Inflammatory macrophage treated with lipopolysaccharide for 4 hours (primary cell): ENCODE results near the gene SGO2.
"Not testable (repeated sequence)": the region's sequence is repeated elsewhere in the genome, so short reads cannot be mapped to it uniquely, and the experiment has no call there.

Experiments
- DNase-seq: peaks from one replicate; pipeline ENCODE4 v3.0.0-alpha.2; 2020

The SGO2 gene

GRCh38 chr2:200523158-200523557 lies 2.8 kb upstream of the SGO2 start:
- DNase-seq: no peak

DNA sequence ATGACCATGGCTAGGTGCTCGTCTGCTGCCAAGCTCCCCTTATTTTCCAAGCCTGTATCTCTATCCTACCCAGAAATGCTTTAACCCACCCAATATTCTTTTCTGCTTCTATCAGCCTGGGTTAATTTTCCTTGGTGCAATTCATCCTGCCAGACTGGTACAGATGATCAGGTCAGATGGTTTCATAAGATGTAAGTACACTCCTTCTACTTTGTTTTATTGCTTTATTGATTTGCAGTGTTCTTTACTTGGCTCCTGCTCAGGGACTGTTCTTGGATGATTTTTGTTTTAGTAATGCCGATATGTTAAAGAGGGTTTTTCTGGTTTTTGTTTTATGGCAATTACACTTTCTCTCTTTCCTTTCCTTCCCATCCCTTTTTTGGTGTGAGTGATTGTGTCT lies 2.4 kb upstream of the SGO2 start:
- DNase-seq: no peak

GRCh38 chr2:200525066-200525465 lies 941 bp upstream of the SGO2 start:
- DNase-seq: no peak

DNA sequence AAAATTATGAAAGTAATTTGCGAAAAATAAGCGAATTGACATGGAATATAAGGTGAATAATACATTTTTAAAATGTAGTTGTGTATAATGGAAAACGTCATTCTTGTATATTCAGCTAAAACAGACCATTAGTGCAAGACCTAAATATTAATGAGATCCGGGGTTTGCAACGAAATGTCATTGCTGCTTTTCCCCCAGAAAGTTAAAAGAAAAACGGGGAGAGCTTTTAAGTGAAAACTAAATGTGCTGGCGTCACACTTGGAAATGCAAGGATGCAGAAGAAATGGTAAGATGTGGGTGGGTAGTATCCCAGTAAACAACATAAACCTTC lies 491 bp upstream of the SGO2 start:
- DNase-seq: no peak

DNA sequence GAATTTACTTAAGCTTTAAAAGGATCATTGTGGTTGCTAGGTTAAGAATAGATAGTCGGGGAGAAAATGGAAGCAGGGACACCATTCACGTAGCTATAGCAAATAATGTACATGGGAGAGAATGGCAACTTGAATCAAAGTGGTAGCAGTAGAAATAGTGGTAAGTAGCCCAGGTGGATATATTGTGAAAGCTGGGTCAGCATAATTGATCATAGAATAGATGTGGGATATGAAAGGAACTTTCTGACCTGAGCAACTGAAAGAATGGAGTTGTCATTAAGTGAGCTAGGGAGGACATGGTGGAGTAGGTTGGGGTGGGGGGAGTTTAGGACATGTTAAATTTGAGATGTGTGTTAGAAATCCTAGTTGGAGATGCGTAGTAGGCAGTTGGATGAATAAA lies 2.2 kb downstream of the SGO2 start:
- no peak for DNase-seq

DNA sequence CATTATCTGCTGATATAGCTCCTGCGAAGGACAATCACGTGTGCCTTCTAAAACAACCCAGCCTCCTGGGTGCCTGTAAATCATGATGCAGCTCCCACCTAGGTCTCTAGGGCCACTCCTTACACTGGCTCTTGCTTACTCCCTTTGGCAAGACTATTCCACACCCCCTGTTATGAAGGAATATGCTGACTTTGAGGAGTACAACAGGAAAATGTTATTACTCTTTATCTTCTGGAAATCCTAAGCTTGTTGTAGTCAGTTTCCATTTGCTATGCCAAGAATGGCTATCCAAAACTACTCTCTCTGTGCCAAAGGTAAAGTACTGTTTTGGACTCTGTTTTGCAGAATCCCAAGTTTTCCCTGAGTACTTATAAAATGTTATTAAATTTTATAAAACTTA lies 7.7 kb downstream of the SGO2 start:
- DNase-seq: no peak

DNA sequence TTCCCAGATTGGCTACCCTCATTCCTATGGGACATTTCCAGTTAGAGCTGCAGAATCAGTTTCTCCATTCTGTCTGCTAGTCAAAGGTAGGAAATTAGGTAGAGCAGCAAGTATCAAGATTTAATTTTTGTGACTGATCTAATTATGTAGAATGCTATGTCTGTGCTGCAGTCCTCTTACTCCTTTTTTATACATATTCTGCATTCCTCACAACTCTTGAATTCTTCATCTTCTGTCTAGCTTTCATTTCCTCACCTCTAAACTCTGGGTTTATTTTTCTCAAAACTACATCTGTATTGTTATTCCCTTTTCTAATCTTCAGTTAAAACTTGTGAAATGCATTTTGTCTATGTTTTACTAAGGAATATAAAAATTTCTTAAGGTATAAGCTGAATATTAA lies 8.6 kb downstream of the SGO2 start:
- DNase-seq: no peak

GRCh38 chr2:200538139-200538538 lies 12.1 kb downstream of the SGO2 start:
- no peak for DNase-seq

GRCh38 chr2:200540793-200541192 lies 14.8 kb downstream of the SGO2 start:
- DNase-seq: no peak

GRCh38 chr2:200566596-200566995 lies 40.6 kb downstream of the SGO2 start:
- not testable (repeated sequence) for DNase-seq

DNA sequence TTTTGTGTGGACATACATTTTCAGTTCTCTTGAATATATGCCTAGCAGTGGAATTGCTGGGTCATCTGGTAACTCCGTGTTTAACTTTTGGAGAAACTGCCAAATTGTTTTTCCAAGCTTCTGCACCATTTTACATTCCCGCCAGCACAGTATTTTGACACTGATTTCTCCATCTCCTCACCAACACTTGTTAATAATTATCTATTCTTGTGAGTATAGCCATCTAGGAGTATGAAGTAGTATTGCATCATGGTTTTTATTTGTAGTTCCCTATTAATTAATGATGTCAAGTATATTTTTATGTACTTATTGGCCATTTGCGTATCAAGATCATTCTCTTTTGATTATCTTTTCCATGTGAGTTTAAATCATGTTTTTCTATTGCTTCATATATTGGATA lies 41.9 kb downstream of the SGO2 start:
- no peak for DNase-seq

DNA sequence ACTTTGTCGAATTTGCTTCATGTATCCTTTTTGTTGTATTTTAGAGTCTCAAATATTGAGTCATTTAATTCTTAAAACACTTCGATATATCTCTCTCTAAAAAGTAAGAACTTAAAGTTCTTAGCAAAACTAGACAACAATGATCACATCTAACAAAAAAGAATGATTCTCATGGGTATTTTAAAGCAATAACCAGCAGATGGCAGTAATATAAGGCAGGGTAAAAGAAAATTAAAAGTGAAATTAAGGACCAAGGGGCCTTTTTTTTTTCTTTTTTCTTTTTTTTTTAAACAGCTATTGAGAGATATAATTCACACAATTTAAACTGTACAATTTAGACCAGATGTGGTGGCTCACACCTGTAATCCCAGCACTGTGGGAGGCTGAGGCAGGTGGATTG lies 50.0 kb downstream of the SGO2 start:
- DNase-seq: peak; percentile 28

DNA sequence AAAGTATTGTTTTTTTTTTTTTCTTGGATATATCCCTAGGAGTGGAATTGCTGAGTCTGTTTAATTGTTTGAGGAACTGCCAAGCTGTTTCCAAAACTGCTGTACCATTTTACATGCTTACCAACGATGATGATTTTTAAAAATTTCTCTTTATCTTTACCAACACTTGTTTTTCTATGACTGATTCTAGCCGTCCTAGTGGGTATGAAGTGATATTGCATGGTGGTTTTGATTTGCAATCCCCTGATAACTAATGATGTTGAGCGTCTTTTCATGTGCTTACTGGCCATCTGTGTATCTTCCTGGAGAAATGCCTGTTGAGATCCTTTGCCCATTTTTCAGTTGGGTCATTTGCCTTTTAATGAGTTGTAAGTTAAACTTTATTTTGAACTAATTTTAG lies 51.0 kb downstream of the SGO2 start:
- DNase-seq: no peak

- peak; percentile 53 for DNase-seq
Measured at GRCh38 chr2:200578778-200579177, 52.8 kb downstream of the SGO2 start.

GRCh38 chr2:200584639-200585038 lies 58.6 kb downstream of the SGO2 start:
- DNase-seq: no peak

DNA sequence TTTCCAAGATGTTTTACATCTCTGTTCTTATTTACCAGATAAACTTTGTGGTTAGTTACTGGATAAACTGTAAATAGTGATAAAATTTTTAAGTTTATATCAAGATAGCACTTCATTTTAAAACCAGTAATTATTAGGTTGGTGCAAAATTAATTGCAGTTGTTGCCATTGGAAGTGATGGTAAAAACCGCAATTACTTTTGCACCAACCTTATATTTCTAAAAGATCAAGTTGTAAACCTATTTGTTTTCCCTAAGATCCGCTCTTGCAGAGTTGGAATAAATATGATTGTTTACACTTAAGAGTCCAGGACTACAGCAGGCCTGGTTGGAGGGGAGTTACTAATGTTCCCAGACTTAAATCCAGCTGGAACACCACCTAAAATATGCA lies 59.3 kb downstream of the SGO2 start:
- DNase-seq: no peak

GRCh38 chr2:200585730-200586643 lies 60.0 kb downstream of the SGO2 start, which contains the start of gene AOX1:
Gene AOX1 (plus strand): TSS chr2:200586014. CDS start chr2:200586109, 95 bp downstream.
- no peak for DNase-seq

- DNase-seq: no peak
Measured at GRCh38 chr2:200586644-200586975, 60.6 kb downstream of the SGO2 start.

- no peak for DNase-seq
Measured at GRCh38 chr2:200587007-200587616, 61.1 kb downstream of the SGO2 start.

GRCh38 chr2:200588076-200588678 lies 62.2 kb downstream of the SGO2 start:
- DNase-seq: no peak

DNA sequence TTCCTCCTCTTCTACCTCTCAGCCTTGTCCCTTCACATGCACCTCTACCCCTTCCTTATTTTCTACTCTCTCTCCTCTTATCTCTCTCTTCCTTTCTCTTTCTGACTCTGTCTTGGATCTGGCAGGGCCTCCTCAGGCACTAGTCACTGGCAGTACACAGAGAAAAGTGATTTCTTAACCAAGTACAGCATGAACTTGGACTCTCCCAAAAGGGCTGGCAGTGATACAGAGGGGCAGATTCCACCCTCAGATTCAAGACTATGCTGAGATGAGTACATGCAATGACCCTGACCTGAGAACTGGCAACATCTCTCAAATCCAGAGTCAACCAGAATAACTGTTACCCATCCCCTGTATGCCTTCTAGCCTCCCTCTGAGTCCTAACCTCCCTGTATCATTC lies 64.1 kb downstream of the SGO2 start:
- no peak for DNase-seq

DNA sequence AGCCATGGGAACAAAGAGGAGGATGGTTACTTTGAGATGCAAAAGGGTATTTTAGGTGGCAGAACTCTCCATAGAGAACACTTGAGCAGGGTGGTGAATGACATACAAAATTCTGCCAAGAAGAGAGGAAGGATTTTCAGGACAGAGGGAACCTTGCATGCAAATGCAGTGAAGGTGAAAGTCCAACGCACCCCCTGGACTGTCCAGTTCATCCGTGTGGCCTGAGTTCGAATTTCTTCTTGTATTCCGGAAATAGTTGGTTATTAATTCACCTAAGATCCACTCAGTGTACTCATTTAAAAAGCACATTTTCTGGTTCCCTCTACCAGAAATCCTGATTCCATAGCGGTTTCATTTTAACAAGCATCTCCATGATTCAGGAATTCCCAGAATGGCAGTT lies 65.3 kb downstream of the SGO2 start:
- DNase-seq: no peak

DNA sequence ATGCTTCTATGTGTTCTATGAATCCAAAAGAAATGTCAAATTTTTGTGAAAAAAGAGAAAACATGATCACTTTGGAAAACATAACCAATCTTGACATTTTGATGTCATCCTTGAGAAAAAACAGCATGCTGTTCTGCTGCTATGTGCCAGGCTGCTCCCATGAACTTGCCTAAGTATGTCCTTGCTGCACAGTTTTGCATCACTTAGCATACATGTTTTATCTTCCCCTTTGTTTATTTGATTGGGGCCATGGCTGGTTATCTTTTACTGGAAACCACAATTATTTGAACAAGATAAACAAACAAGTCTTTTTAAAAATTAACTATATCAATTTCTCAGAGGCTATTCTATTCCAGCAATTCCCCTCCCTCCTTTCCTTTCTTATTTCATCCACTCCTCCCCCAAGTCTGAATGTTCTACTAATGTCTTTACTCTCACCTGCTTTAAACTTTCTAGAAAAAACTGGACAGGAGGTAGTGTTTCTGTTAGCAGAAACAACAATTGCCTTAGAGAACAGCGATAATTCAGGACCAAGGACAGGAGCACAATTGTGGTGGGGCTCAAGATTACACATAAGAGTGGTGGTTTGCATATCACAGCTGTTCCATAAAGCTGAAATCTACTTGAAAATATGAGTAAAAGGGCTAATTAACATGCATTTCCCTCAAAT lies 66.5 kb downstream of the SGO2 start:
- DNase-seq: no peak

- DNase-seq: no peak
Measured at GRCh38 chr2:200593905-200594304, 67.9 kb downstream of the SGO2 start.
